NCI-H2196 (cell line): ENCODE data around the gene ORMDL2.
"Not testable (repeated sequence)": the region's sequence is repeated elsewhere in the genome, so short reads cannot be mapped to it uniquely, and the experiment has no call there.

Experiments used
- DNase-seq: peaks from one replicate; lab custom pipeline; 2025; ENCODE audit not compliant: unreplicated experiment; lab: John Stamatoyannopoulos, UW

ORMDL2 gene

DNA sequence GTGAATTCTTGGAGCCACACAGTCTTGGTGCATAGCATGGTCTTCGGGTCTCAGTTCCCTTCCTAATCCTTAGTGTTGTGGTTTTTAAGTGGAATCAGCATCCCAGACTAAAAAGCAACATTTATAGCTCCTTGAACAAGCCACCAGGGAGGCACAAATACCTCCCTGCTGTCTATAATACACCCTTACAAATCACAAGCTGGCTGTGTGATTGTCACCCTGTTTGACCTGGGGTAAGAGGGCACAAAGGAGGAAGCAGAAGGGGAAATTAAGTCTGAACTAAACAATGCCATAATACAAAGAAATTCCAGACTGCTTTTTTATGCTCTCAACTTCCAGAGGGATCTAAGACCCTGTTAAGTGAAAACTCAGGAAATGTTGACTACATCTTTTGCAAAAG is 32.6 kb downstream of the ORMDL2 start:
- DNase-seq: no peak

DNA sequence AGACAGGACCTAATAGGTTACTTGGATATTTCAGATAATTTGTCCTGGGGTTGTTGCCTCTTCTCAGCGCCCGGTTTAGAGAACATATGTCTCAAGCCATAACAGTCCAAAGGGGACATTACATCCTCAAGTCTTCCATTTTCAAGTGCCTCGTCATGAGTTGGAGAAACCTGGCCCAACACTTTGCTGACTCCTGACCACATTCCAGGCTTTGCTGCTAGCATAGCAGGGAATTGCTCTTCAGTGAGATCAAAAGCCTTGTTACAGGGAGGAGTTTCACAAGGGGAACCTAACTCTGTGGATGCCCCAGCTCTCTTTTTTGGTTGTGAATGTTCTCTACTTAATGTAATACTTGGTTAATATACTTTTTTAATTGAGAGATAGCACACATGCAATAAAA is 33.1 kb downstream of the ORMDL2 start:
- no peak for DNase-seq

DNA sequence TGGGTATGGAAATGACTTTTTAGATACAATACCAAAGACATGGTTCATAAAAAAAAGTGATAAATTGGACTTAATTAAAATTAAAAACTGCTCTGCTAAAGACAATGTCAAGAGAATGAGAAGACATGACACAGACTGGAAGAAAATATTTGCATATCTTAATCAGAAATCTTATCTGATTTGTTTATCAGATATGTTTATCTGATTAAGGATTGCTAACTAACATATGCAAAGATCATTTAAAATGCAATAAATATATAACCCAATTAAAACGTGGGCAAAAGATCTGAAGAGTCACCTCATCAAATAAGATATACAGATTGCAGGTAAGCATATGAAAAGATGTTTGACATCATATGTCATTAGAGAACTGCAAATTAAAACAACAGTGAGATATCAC is 34.9 kb downstream of the ORMDL2 start:
- DNase-seq: no peak

DNA sequence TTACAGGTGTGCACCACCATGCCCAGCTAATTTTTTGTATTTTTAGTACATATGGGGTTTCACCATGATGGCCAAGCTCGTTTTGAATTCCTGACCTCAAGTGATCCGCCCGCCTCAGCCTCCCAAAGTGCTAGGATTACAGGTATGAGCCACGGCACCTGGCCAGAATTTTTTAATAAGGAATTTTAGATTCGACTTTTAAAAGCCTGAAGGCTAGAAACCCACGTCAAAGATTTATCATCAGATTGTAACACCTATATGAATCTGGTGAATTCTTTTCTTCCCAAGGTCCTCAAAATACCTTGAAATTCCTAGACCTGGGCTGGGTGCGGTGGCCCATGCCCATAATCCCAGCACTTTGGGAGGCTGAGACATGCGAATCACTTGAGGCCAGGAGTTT is 43.6 kb downstream of the ORMDL2 start:
- DNase-seq: no peak

DNA sequence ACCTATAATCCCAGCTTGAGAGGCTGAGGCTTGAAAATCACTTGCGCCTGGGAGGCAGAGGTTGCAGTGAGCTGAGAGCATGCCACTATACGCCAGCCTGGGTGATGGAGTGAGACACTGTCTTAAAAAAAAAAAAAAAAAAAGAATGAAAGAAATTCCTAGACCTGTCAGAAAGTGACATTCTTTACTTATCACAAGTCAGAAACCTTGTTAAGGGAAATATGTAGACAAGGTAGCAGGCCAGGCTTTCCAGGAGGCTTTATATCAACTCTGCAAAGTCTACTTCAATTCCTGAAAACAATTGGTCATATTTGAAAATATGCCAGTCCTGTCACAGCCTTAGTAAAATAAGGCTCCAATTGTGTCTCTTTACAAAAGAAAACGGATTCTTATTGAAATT is 44.0 kb downstream of the ORMDL2 start:
- no peak for DNase-seq

DNA sequence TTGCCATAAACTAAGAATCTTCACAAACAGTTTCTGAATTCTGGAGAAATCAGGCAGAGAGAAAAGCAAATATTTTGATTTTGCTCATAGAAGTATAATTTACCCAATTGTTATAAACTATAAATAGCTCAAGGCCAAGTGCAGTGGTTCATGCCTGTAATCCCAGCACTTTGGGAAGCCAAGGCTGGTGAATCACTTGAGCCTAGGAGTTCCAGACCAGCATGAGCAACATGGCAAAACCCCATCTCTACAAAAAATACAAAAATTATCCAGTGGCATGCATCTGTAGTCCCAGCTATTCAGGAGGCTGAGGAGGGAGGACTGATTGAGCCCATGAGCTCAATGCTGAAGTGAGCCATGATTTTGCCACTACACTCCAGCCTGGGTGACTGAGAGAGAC is 44.4 kb downstream of the ORMDL2 start:
- no peak for DNase-seq

DNA sequence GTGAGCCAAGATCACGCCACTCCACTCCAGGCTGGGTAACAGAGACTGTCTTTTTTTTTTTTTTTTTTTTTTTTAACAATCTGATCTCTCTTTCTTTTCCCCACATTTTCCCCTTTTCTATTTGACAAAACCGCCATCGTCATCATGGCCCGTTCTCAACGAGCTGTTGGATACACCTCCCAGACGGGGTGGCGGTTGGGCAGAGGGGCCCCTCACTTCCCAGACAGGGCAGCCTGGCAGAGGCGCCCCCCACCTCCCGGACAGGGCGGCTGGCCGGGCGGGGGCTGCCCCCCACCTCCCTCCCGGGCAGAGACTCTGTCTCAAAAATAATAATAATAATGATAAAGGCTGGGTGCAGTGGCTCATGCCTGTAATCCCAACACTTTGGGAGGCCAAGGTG is 45.1 kb downstream of the ORMDL2 start:
- DNase-seq: not testable (repeated sequence)

DNA sequence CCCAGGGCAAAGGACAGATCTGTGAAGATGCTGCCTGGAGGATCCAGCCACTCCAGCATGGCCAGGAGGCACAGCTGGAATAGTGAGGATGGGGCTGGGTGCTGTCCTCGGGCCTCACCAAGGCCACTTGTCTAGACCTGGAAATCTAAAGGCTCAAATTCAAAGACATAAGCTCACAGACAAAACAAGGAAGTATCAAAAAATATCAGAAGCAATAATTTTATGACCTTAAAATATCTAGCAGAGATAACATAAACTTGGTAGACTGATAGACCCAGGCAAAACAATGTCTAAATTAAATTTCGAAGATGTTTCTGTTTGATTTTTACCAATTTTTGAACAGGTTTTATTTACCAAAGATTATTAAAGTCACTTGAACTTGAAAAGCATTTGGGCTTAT is 47.5 kb downstream of the ORMDL2 start:
- DNase-seq: no peak

DNA sequence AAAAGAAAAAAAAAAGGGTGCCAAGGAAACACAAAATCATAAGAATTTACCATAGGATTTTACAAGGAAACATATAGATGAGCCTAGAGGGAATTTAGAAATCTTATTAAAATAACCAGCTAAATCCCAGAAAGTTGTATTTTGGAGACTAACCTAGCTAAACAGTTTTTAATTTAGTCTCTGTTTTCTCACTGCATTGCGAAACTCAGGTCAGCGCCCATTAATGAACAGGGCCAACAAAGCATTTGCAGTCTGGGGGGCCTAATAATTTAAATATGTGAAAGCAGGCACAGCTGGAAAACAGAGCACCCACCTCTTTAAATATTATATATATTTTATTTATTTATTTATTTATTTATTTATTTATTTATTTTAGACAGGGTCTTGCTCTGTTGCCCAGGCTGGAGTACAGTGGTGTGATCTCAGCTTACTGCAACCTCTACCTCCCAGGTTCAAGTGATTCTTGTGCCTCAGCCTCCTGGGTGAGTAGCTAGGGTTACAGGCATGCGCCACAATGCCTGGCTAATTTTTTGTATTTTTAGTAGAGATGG is 48.7 kb downstream of the ORMDL2 start:
- DNase-seq: not testable (repeated sequence)
